NB4 (cell line): ENCODE results near the gene PTPRG.

ENCODE experiments used
- DNase-seq: peaks from one replicate; pipeline ENCODE4 v3.0.0; 2010; ENCODE audit warnings: low read depth
- H3K4me3 ChIP-seq: one replicate; pipeline ENCODE4 v1.5.1; 2011; ENCODE audit warnings: mild to moderate bottlenecking, low read depth, low read length, moderate library complexity
- CTCF ChIP-seq: IDR thresholded peaks from one replicate; pipeline ENCODE4 v1.5.1; 2012; ENCODE audit warnings: low read depth, low read length
- MAX ChIP-seq: IDR thresholded peaks from 2 replicates; pipeline ENCODE4 v1.6.1; 2011; ENCODE audit warnings: low read depth, low read length
- MYC ChIP-seq: IDR thresholded peaks from 2 replicates; pipeline ENCODE4 v1.6.1; 2011; ENCODE audit warnings: low read depth, low read length
- POLR2A ChIP-seq: IDR thresholded peaks from 2 replicates; pipeline ENCODE4 v1.6.1; 2011; ENCODE audit warnings: mild to moderate bottlenecking; ENCODE audit not compliant: insufficient read length; ENCODE audit errors: extremely low read depth

Gene PTPRG

GRCh38 chr3:61864886-61865285, 303.5 kb downstream of the PTPRG start:
- no peak for DNase-seq
- H3K4me3 ChIP-seq, result no peak overlapping the region
- TF ChIP-seq MYC, result no peak
- TF ChIP-seq MAX, result no peak
- no peak for TF ChIP-seq POLR2A
- no peak for TF ChIP-seq CTCF

- TF ChIP-seq CTCF, result no peak
- no peak for TF ChIP-seq MAX
- no peak for TF ChIP-seq MYC
- TF ChIP-seq POLR2A, result no peak
- no peak overlapping the region for H3K4me3 ChIP-seq
- DNase-seq, result no peak
Observed at GRCh38 chr3:61865466-61866152, 304.2 kb downstream of the PTPRG start.

GRCh38 chr3:61866153-61866542, 304.8 kb downstream of the PTPRG start:
- TF ChIP-seq MYC (no peak), POLR2A (no peak), CTCF (no peak), MAX (no peak)
- no peak for DNase-seq
- no peak overlapping the region for H3K4me3 ChIP-seq

- H3K4me3 ChIP-seq, result no peak overlapping the region
- TF ChIP-seq CTCF (no peak), POLR2A (no peak), MYC (no peak), MAX (no peak)
- no peak for DNase-seq
Observed at GRCh38 chr3:61866961-61867461, 305.6 kb downstream of the PTPRG start.

DNA sequence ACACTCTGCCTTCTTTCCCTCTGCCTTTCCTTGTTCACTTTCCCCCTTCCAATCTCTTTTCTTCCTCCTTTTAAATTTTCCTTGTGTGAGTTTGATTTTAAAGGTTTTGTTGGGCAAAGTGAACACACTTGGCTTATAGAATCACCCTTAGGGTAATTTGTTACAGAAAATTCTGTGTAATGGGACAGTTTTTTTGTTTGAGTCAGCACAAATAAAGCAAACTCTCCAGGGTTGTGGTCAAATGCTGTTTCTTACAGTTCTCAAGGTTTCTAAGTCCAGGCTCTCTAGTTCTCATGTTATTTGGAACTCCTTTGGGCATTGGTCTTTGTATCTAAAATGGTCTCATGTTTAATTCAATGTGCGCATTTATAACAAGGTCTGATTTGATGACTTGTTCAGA, 307.1 kb downstream of the PTPRG start:
- H3K4me3 ChIP-seq, result no peak overlapping the region
- no peak for TF ChIP-seq CTCF
- TF ChIP-seq MYC, result no peak
- no peak for TF ChIP-seq MAX
- TF ChIP-seq POLR2A, result no peak
- no peak for DNase-seq
